HEK293 (cell line): ENCODE data around the gene RNF43.

Source experiments
- BCL11A ChIP-seq: fragments of 450-650 bp; formaldehyde crosslinking; IDR thresholded peaks from 2 replicates; pipeline ENCODE4 v1.5.1; 2016; ENCODE audit warnings: low read depth, missing biosample characterization, missing genetic modification characterization
- CTCF ChIP-seq: fragments of 450-650 bp; formaldehyde crosslinking; IDR thresholded peaks from 2 replicates; pipeline ENCODE4 v1.5.1; 2016; ENCODE audit warnings: missing biosample characterization, missing genetic modification characterization
- GFI1B ChIP-seq: fragments of 450-650 bp; formaldehyde crosslinking; IDR thresholded peaks from 2 replicates; pipeline ENCODE4 v1.5.1; 2016; ENCODE audit warnings: missing biosample characterization, missing genetic modification characterization
- OVOL3 ChIP-seq: fragments of 450-650 bp; formaldehyde crosslinking; IDR thresholded peaks from 2 replicates; pipeline ENCODE4 v1.5.1; 2016; ENCODE audit warnings: missing biosample characterization, missing genetic modification characterization
- PRDM4 ChIP-seq: fragments of 450-650 bp; formaldehyde crosslinking; IDR thresholded peaks from 2 replicates; pipeline ENCODE4 v1.5.1; 2017; ENCODE audit warnings: missing biosample characterization, missing genetic modification characterization
- SP7 ChIP-seq: fragments of 450-650 bp; formaldehyde crosslinking; IDR thresholded peaks from 2 replicates; pipeline ENCODE4 v1.5.1; 2016; ENCODE audit warnings: missing biosample characterization, missing genetic modification characterization
- ZNF202 ChIP-seq: fragments of 450-650 bp; formaldehyde crosslinking; IDR thresholded peaks from 2 replicates; pipeline ENCODE4 v1.5.1; 2016; ENCODE audit warnings: missing biosample characterization, missing genetic modification characterization, borderline replicate concordance
- ZNF558 ChIP-seq: fragments of 450-650 bp; formaldehyde crosslinking; IDR thresholded peaks from 2 replicates; pipeline ENCODE4 v1.5.1; 2016; ENCODE audit warnings: missing biosample characterization, missing genetic modification characterization
- ZNF580 ChIP-seq: fragments of 450-650 bp; formaldehyde crosslinking; IDR thresholded peaks from 2 replicates; pipeline ENCODE4 v1.5.1; 2016; ENCODE audit warnings: missing biosample characterization, missing genetic modification characterization
- ZNF76 ChIP-seq: fragments of 450-650 bp; formaldehyde crosslinking; IDR thresholded peaks from 2 replicates; pipeline ENCODE4; 2016; ENCODE audit warnings: low read depth, missing biosample characterization, missing genetic modification characterization, borderline replicate concordance
- ZNF785 ChIP-seq: fragments of 450-650 bp; formaldehyde crosslinking; IDR thresholded peaks from 2 replicates; pipeline ENCODE4 v1.5.1; 2016; ENCODE audit warnings: missing biosample characterization, missing genetic modification characterization
- ZNF843 ChIP-seq: fragments of 450-650 bp; formaldehyde crosslinking; IDR thresholded peaks from 2 replicates; pipeline ENCODE4 v1.5.1; 2016; ENCODE audit warnings: missing biosample characterization, missing genetic modification characterization

- TF ChIP-seq BCL11A (tag by site-specific recombination) = no peak
- TF ChIP-seq ZNF202 (tag by site-specific recombination) = no peak
- TF ChIP-seq ZNF558 (tag by site-specific recombination) = no peak
- TF ChIP-seq OVOL3 (tag by site-specific recombination) = no peak
- TF ChIP-seq CTCF (tag by site-specific recombination) = no peak
- no peak for TF ChIP-seq GFI1B (tag by site-specific recombination)
- no peak for TF ChIP-seq ZNF843 (tag by site-specific recombination)
- TF ChIP-seq ZNF580 (tag by site-specific recombination) = no peak
- TF ChIP-seq PRDM4 (tag by site-specific recombination) = no peak
- no peak for TF ChIP-seq ZNF785 (tag by site-specific recombination)
- TF ChIP-seq SP7 (tag by site-specific recombination) = no peak
- TF ChIP-seq ZNF76 (tag by site-specific recombination) = no peak
Measured at GRCh38 chr17:58382108-58382871, 35.0 kb downstream of the RNF43 start.
